ENCODE measurements around the gene FAIM2.

DNA sequence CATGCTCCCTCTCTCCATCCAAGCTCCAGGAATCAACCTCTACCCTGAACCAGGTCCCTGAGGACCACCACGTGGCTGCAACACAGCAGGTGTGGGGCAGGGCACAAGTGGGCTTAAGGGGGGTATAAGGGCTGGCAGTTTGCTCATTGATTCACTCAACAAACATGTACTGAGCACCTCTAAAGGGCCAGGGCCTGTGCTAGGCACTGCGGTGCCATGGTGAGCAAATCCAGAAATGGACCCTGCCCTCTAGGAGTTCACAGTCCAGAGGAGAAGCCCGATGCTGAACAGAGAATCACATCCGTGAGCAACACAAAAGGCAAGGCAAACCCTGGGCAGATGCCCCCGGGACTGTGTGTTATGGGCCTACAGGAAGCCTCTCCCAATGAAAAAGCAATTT, 40.3 kb upstream of the FAIM2 start:
- TF ChIP-seq, protein P1, sequence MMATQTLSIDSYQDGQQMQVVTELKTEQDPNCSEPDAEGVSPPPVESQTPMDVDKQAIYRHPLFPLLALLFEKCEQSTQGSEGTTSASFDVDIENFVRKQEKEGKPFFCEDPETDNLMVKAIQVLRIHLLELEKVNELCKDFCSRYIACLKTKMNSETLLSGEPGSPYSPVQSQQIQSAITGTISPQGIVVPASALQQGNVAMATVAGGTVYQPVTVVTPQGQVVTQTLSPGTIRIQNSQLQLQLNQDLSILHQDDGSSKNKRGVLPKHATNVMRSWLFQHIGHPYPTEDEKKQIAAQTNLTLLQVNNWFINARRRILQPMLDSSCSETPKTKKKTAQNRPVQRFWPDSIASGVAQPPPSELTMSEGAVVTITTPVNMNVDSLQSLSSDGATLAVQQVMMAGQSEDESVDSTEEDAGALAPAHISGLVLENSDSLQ (IDR thresholded peaks at IDR 0.05): no peak
- no peak for TF ChIP-seq TARDBP (IDR thresholded peaks at IDR 0.05)

Data from HEK293T (cell line).